K562 (cell line): ENCODE results near the gene NEK1. TPM values are rescaled to one million over a fixed set of nuclear protein-coding genes. Genes with fewer than 3 reads are reported as not detected.

Experiments used
- ATAC-seq: fragments of 200-7000 bp; cut with Tn5 transposase; 3 replicates; pipeline ENCODE4 v1.9.1; 2020; ENCODE audit warnings: moderate library complexity
- BruUV-seq: library from RNA; stranded (reverse); fragments of 400-500 nt; replicated peaks from 2 replicates; lab custom pipeline; 2021; lab: Mats Ljungman, UMichigan
- CTCF ChIA-PET: fragments of 300-600 bp; formaldehyde crosslinking; extraction: SDS; loops from one replicate; lab custom pipeline; 2021; ENCODE audit warnings: low intra/inter-chr PET ratio; lab: Yijun Ruan, JAX
- POLR2A ChIA-PET: fragments of 300-600, 350-650 bp; sonication (Branson Sonifier 250); formaldehyde crosslinking; extraction: SDS; loops from one replicate; lab custom pipeline; 2021; ENCODE audit warnings: antibody characterized with exemption, inconsistent platforms; lab: Yijun Ruan, JAX
- DNase-seq, 4 experiments: peaks; one replicate each; pipeline versions ENCODE4 v3.0.0 to v3.0.0-alpha.2; 2011 to 2018; ENCODE audit warnings: low spot score in 3 of 4, mixed read lengths in 3 of 4; ENCODE audit errors: extremely low read depth in 1 of 4
- FAIRE-seq: peaks from 2 replicates; lab custom pipeline; 2011; peaks lifted over from hg19 to GRCh38; lab: Jason Lieb, UNC
- H2AFZ ChIP-seq: 2 replicates; pipeline ENCODE4 v1.6.0; 2011; ENCODE audit warnings: low read depth, low read length, control low read depth, inconsistent platforms
- H3K27ac ChIP-seq: fragments of 200-600 bp; 3 replicates; pipeline ENCODE4 v1.8.0; 2011; ENCODE audit warnings: low read depth, mild to moderate bottlenecking, control low read depth, inconsistent platforms, low read length, moderate library complexity, mixed read lengths; ENCODE audit errors: extremely low read depth
- H3K27me3 ChIP-seq, 2 experiments: fragments of 300-600 bp in 1 of 2; 2 replicates in 1 of 2; 3 replicates in 1 of 2; pipeline versions ENCODE4 v1.6.0 to v1.8.0; 2011; ENCODE audit warnings: inconsistent platforms in 2 of 2, low read length in 2 of 2, mild to moderate bottlenecking in 1 of 2, mixed read lengths in 1 of 2, moderate library complexity in 1 of 2; ENCODE audit not compliant: control insufficient read depth in 2 of 2, insufficient read depth in 2 of 2
- H3K36me3 ChIP-seq: fragments of 300-600 bp; 3 replicates; pipeline ENCODE4 v1.8.0; 2011; ENCODE audit warnings: mild to moderate bottlenecking, low read length, inconsistent platforms; ENCODE audit not compliant: control insufficient read depth, insufficient read depth
- H3K4me1 ChIP-seq, 2 experiments: fragments of 200-600 bp in 1 of 2; replicated peaks in 1 of 2; 2 replicates in 1 of 2; 3 replicates in 1 of 2; pipeline versions ENCODE4 v1.5.1 to v1.8.0; 2011; ENCODE audit warnings: inconsistent platforms in 2 of 2, low read length in 2 of 2, mild to moderate bottlenecking in 1 of 2, mixed read lengths in 1 of 2, moderate library complexity in 1 of 2; ENCODE audit not compliant: control insufficient read depth in 2 of 2, insufficient read depth in 2 of 2
- H3K4me2 ChIP-seq: 2 replicates; pipeline ENCODE4 v1.6.1; 2011; ENCODE audit warnings: low read length, control low read depth, inconsistent platforms, mixed read lengths; ENCODE audit not compliant: insufficient read depth
- H3K4me3 ChIP-seq: fragments of 200-600 bp; sonication (generic), shearing (Covaris generic); 2 replicates; pipeline ENCODE4 v1.5.1; 2016; ENCODE audit warnings: control low read depth, inconsistent platforms
- H3K79me2 ChIP-seq: fragments of 200-600 bp; 3 replicates; pipeline ENCODE4 v1.8.0; 2011; ENCODE audit warnings: low read length, inconsistent platforms; ENCODE audit not compliant: control insufficient read depth, insufficient read depth
- H3K9ac ChIP-seq, 2 experiments: 2 replicates each; pipeline versions ENCODE4 v1.6.0 to v1.6.1; 2011; ENCODE audit warnings: low read depth in 2 of 2, low read length in 2 of 2, control low read depth in 1 of 2, inconsistent platforms in 1 of 2, mild to moderate bottlenecking in 1 of 2, mixed read lengths in 1 of 2; ENCODE audit not compliant: insufficient read depth in 1 of 2
- H3K9me1 ChIP-seq: one replicate; pipeline ENCODE4 v1.6.0; 2011; ENCODE audit warnings: inconsistent platforms, mild to moderate bottlenecking, low read length, moderate library complexity; ENCODE audit not compliant: control insufficient read depth, insufficient read depth
- H3K9me3 ChIP-seq: replicated peaks from 2 replicates; pipeline ENCODE4 v1.5.1; 2011; ENCODE audit warnings: low read depth, low read length, inconsistent platforms; ENCODE audit not compliant: control insufficient read depth, insufficient read depth
- H4K20me1 ChIP-seq: replicated peaks from 2 replicates; pipeline ENCODE4 v1.6.1; 2011; ENCODE audit warnings: low read length, inconsistent platforms, mixed read lengths; ENCODE audit not compliant: control insufficient read depth, insufficient read depth
- BRD4 ChIP-seq: fragments of 200-600 bp; sonication (generic); IDR thresholded peaks from 2 replicates; pipeline ENCODE4 v1.6.1; 2017; ENCODE audit warnings: inconsistent platforms
- BRF2 ChIP-seq: IDR thresholded peaks from 3 replicates; pipeline ENCODE4 v1.6.1; 2011; ENCODE audit warnings: borderline replicate concordance, mild to moderate bottlenecking; ENCODE audit not compliant: insufficient read length, insufficient read depth
- C11orf30 ChIP-seq: fragments of 450-650 bp; IDR thresholded peaks from 2 replicates; pipeline ENCODE4 v1.6.1; 2016; ENCODE audit warnings: low read depth, mild to moderate bottlenecking
- CBFA2T3 ChIP-seq: fragments of 450-650 bp; IDR thresholded peaks from 2 replicates; pipeline ENCODE4 v1.6.1; 2017
- EP300 ChIP-seq: IDR thresholded peaks from 2 replicates; pipeline ENCODE4 v1.6.1; 2012; ENCODE audit warnings: low read length, improper control_type of control experiment
- ESRRA ChIP-seq: fragments of 450-650 bp; IDR thresholded peaks from 2 replicates; pipeline ENCODE4 v1.6.1; 2014; ENCODE audit warnings: low read depth, mild to moderate bottlenecking, moderate library complexity, borderline replicate concordance
- ETV1 ChIP-seq: fragments of 450-650 bp; conservative IDR thresholded peaks from 2 replicates; pipeline ENCODE4 v1.6.1; 2016; ENCODE audit warnings: missing genetic modification characterization, control low read depth, low read depth, missing compliant biosample characterization
- HMBOX1 ChIP-seq: sonication (generic); IDR thresholded peaks from 2 replicates; pipeline ENCODE4 v1.6.1; 2016
- KAT7 ChIP-seq: sonication (generic); formaldehyde crosslinking; IDR thresholded peaks from 2 replicates; pipeline ENCODE4 v1.8.0; 2022; ENCODE audit warnings: missing genetic modification reagents, mild to moderate bottlenecking, borderline replicate concordance
- MTA3 ChIP-seq: fragments of 450-650 bp; formaldehyde crosslinking; IDR thresholded peaks from 2 replicates; pipeline ENCODE4 v1.6.1; 2017; ENCODE audit warnings: mild to moderate bottlenecking, borderline replicate concordance
- MYC ChIP-seq, 2 experiments: fragments of 250-450 bp in 1 of 2; sonication (Bioruptor Pico) in 1 of 2; IDR thresholded peaks; 2 replicates each; pipeline versions ENCODE4 v1.5.1 to v1.6.1; 2012 to 2021; ENCODE audit warnings: low read depth in 2 of 2, borderline replicate concordance in 1 of 2, improper control_type of control experiment in 1 of 2, low read length in 1 of 2, mild to moderate bottlenecking in 1 of 2, moderate library complexity in 1 of 2
- NBN ChIP-seq: fragments of 450-650 bp; IDR thresholded peaks from 2 replicates; pipeline ENCODE4 v1.6.1; 2016; ENCODE audit warnings: low read depth, mild to moderate bottlenecking
- PHB2 ChIP-seq: fragments of 450-650 bp; IDR thresholded peaks from 2 replicates; pipeline ENCODE4 v1.6.1; 2017; ENCODE audit warnings: low read depth
- RNF2 ChIP-seq: sonication (generic); IDR thresholded peaks from 2 replicates; pipeline ENCODE4 v1.6.1; 2016
- SAP30 ChIP-seq: fragments of 200-600 bp; sonication (generic); IDR thresholded peaks from 2 replicates; pipeline ENCODE4 v1.6.1; 2012; ENCODE audit warnings: borderline replicate concordance, low read depth, mild to moderate bottlenecking, moderate library complexity, low read length, control low read depth, inconsistent platforms; ENCODE audit not compliant: insufficient read depth, poor library complexity, severe bottlenecking
- SMARCA4 ChIP-seq: fragments of 450-650 bp; IDR thresholded peaks from 2 replicates; pipeline ENCODE4 v1.6.1; 2016
- SOX6 ChIP-seq: fragments of 450-650 bp; IDR thresholded peaks from 2 replicates; pipeline ENCODE4 v1.6.1; 2014; ENCODE audit warnings: mild to moderate bottlenecking
- ZNF696 ChIP-seq: fragments of 250-450 bp; sonication (Bioruptor Pico); conservative IDR thresholded peaks from 2 replicates; pipeline ENCODE4 v1.4.0; 2020; ENCODE audit warnings: mild to moderate bottlenecking, moderate library complexity
- ZNF780A ChIP-seq: fragments of 250-450 bp; sonication (Bioruptor Pico); IDR thresholded peaks from 2 replicates; pipeline ENCODE4 v1.5.0; 2021; ENCODE audit warnings: mild to moderate bottlenecking
- WGBS: fragments of 100-300 bp; shearing (Covaris generic); methylation state at CpG from one replicate; pipeline ENCODE4 v1.1.6; 2016; ENCODE audit warnings: low coverage, mixed read lengths; ENCODE audit not compliant: insufficient coverage; ENCODE audit errors: missing lambda C conversion rate; 5-methylcytosine and 5-hydroxymethylcytosine counted together
- in situ Hi-C: fragments of 300-500 bp; cut with MboI; formaldehyde crosslinking; loops from 4 replicates; pipeline ENCODE4 v1.15.0; 2018; ENCODE audit warnings: inconsistent platforms, mixed read lengths
- intact Hi-C: fragments of 100-400 bp; cut with micrococcal nuclease; formaldehyde crosslinking; loops from 2 replicates; pipeline ENCODE4 v1.14.2; 2022
- polyA plus RNA-seq, 8 experiments: library from polyadenylated mRNA; depleted of rRNA in 4 of 8; stranded (reverse) in 5 of 8; unstranded in 3 of 8; fragments of >200 nt; fragmentation: Nextera tagmentation in 2 of 8; fragmentation: Illumina TruSeq in 1 of 8; extraction: Ambion mirVana in 2 of 8; extraction: Trizol in 1 of 8; gene quantifications; 2 replicates each; pipeline versions ENCODE4 v1.2.1 to v1.2.3, GENCODE V29; 2011 to 2014; ENCODE audit warnings: inconsistent platforms in 1 of 8, missing spikeins in 1 of 8
- total RNA-seq, 7 experiments: library from RNA; depleted of rRNA in 6 of 7; stranded (reverse); fragments of >200 nt in 6 of 7; fragmentation: Illumina TruSeq in 2 of 7; extraction: Trizol in 2 of 7; gene quantifications; 2 replicates each; pipeline versions ENCODE4 v1.2.1 to v1.2.3, GENCODE V29; 2011 to 2021; ENCODE audit warnings: low replicate concordance in 1 of 7

Gene NEK1
- total and polyA plus RNA-seq, 9 of the 15 experiments (the other 6 are each of a cell fraction or from before 2014, with no cell fraction given): 6.2 to 15.7 (median 10.3) TPM

- Histone ChIP-seq H3K9ac (peak overlapping the region in 1 of 2 experiments; percentile 91; a peak in 3 of 4 replicates), H3K79me2 (peaks cover 79% of the 10 kb centered on the region), H4K20me1 (0 out of 2 replicates have a peak, but pooled peaks cover 7% of the 10 kb centered on the region), H3K27me3 (no peaks in the 10 kb centered on the region), H3K27ac (peak overlapping the region; percentile 98), H3K9me1 (no peaks in the 10 kb centered on the region), H3K9me3 (no peaks in the 10 kb centered on the region), H3K4me1 (peaks cover 12 to 36% of the 10 kb centered on the region in 2 experiments; a peak in 4 of 5 replicates), H3K4me3 (peak overlapping the region; percentile 53), H3K4me2 (peak overlapping the region; percentile 90), H2AFZ (no peak overlapping the region), H3K36me3 (no peaks in the 10 kb centered on the region; the same call in 2 of the 3 replicates)
- FAIRE-seq (no peak), ATAC-seq (0 out of 3 replicates have a peak, but pooled peaks have one; percentile 3), DNase-seq (peak in 3 of 4 experiments; percentile 10 to 64 (median 21))
- ChIA-PET POLR2A (no interaction called here), CTCF (no interaction called here)
- in situ Hi-C loops (loop anchor here (5.0 to 25.0 kb wide), 2 partner anchors 35 to 415 kb away; partner anchors contain the start of gene MFAP3L), intact Hi-C loops (loop anchor here (2.0 kb wide), 1 partner anchor 135 kb away; the partner anchor contains the start of gene HPF1)
- no TSS peak for BruUV-seq
- 1% methylated on average over 6 of the region's 6 CpGs for WGBS
- no peak for TF ChIP-seq NBN
- no peak for TF ChIP-seq KAT7
- TF ChIP-seq MTA3: no peak
- TF ChIP-seq PHB2: no peak
- TF ChIP-seq ZNF780A (CRISPR knock-in tag): no peak
- TF ChIP-seq C11orf30: peak; percentile 9; the same call in 1 of the 2 replicates
- no peak for TF ChIP-seq BRF2
- TF ChIP-seq ZNF696 (CRISPR knock-in tag): no peak
- TF ChIP-seq EP300: 0 out of 2 replicates have a peak, but pooled peaks have one; percentile 55
- peak; percentile 38; the same call in 1 of the 2 replicates for TF ChIP-seq SOX6
- TF ChIP-seq ETV1 (tag): peak; percentile 96
- peak; percentile 65 for TF ChIP-seq CBFA2T3
- TF ChIP-seq RNF2: peak; percentile 44; the same call in 1 of the 2 replicates
- peak; percentile 63; the same call in 1 of the 2 replicates for TF ChIP-seq BRD4
- TF ChIP-seq SAP30: no peak
- TF ChIP-seq MYC (IDR thresholded peaks at IDR 0.05; ENCODE audit: low read depth, low read length): no peak
- TF ChIP-seq MYC (CRISPR knock-in tag; IDR thresholded peaks at IDR 0.05; ENCODE audit: borderline replicate concordance, low read depth): no peak
- TF ChIP-seq SMARCA4: peak; percentile 74
- TF ChIP-seq ESRRA: peak; percentile 38; the same call in 1 of the 2 replicates
- 0 out of 2 replicates have a peak, but pooled peaks have one; percentile 31 for TF ChIP-seq HMBOX1
Measured at GRCh38 chr4:169621731-169622492, 9.5 kb upstream of the NEK1 start.
